NCI-H187 (cell line): Measurements from ENCODE around the gene USP35.
"Not testable (repeated sequence)": the region's sequence is repeated elsewhere in the genome, so short reads cannot be mapped to it uniquely, and the experiment has no call there.

Experiments used
- DNase-seq, 2 experiments: peaks; one replicate each; lab custom pipeline; 2025; lab: John Stamatoyannopoulos, UW

The USP35 gene

DNA sequence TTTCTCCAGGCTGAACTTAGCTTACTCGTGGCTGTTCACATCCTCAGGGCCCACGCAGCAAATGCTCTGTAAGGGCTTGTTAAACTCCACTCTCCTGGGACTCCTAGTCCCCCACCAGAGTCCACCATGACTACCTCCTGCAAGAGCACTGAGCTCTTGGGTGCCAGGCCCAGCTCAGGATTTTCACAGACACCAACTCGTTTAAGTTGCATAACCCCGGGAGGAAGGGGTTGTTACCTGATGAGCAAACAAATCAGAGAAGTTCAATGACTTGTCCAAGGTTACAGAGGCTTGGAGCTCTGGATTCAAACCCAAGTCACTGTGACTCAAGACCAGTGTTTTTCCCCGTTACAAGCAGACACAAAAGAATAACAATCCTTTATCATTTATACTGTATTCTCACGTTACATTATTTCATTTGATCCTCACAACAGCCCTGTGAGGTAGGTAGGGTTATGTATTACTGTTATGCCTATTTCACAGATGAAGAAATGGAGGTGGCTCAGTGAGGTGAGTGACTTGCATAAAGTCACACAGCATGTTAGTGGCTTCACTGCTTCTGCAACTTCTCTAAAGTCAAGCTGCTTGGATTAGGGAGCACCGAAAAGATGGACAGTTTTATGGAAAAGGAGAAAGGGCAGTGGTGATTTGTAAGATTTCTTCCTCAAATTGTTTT, 17.7 kb upstream of the USP35 start:
- no peak for DNase-seq

- no peak for DNase-seq
These were observed 16.8 kb upstream of the USP35 start for GRCh38 chr11:78171951-78172350.

GRCh38 chr11:78175862-78176261, 12.9 kb upstream of the USP35 start:
- not testable (repeated sequence) for DNase-seq

DNA sequence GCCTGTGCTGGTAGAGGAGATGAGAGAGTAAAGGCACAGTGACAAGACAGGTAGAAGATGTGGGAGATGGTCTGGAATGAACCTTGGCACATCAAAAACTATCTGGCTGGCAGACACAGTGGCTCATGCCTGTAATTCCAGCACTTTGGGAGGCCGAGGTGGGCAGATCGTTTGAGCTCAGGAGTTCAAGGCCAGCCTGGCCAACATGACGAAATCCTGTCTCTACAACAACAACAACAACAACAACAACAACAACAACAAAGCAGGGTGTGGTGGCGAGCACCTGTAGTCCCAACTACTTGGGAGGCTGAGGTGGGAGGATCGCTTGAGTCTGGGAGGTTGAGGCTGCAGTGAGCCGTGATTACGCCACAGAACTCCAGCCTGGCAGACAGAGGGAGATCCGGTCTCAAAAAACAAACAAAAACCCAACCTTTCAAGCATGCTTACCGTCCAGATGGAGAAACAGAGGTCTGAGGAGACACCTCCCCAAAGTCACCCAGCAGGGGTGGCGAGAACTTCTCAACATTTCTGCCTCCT, 12.0 kb upstream of the USP35 start:
- DNase-seq = no peak

GRCh38 chr11:78177216-78177615, 11.5 kb upstream of the USP35 start:
- no peak for DNase-seq

DNA sequence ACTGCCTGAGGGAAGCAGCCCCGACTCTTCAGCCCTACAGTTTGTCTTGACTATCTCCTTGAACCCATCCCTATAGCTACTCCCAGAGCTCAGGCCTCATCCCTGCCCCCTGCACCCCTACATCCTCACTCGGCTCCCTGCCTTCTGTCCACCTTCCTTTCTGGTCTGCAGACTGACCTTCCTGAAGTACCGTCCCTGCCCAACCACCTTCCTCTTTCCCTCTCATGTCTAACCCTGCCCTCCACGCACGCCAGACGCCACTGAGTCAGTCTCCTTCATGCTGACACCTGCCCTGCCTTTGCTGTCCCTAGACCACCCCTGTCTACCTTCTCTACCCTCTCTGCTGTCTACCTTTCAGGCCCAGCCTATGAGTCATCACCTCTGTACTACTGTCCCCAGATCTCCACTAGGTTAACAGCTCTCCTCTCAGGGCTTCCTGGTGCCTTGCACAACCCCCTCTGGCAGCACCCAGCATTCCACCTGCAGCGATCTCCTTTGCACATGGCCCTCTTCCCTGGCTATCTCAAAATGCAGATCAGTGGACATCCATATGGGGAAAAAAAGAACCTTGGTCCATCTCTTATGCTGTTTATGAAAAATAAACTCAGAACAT, 9.2 kb upstream of the USP35 start:
- no peak for DNase-seq

GRCh38 chr11:78180751-78181150, 8.0 kb upstream of the USP35 start:
- DNase-seq = no peak

DNA sequence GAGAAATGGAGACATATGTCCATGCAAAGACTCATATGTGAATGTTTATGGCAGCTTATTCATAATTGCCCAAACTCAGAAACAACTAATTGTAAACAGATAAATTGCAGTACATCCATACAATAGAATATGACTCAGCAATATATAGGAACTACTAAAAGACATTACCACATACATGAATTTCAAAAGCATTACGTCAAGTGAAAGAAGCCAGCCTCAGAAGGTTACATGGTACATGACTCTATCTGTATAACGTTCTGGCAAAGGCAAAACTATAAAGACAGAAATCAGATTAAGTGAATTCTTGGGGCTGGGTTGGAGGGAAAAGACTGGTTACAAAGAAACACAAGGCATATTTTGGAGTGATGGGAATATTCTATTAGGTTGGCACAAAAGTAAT, 7.5 kb upstream of the USP35 start:
- no peak for DNase-seq

GRCh38 chr11:78187366-78188285, 1.1 kb upstream of the USP35 start:
- no peak for DNase-seq

- DNase-seq = no peak
These were observed 530 bp downstream of the USP35 start for GRCh38 chr11:78189174-78189724.

GRCh38 chr11:78189851-78190250, 1.1 kb downstream of the USP35 start:
- no peak for DNase-seq

GRCh38 chr11:78190374-78190773, 1.7 kb downstream of the USP35 start:
- no peak for DNase-seq

DNA sequence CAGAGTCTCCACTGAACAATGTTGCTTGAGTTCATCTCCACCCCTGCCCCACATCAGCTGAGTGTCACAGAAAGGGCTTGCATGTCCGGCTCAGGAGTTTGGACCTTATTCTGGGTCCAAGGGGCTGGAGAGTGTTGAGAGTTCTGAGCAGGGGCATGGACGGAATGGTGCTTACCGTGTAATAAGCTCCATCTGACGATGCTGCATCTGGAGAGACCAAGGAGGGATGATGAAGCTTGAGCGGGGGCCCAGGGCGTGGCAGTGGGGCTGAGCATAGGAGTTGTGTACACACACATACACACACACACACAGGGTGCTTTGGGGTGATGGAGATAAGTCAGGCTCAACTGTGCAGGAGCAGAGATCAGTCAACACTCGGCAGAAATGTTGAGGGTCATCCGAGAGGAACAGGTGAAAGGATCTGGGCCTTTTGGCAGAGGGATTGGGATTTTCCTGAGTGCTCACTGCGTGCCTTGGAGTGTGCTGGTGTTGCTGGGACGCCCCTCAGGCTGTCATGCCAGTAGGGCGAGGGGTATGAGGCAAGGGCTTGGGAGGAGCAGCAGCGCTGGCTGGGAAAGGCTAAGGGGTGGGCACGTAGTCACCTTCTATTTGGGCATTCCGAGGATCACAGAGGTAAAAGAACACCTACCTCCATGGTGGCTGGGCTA, 2.3 kb downstream of the USP35 start:
- no peak for DNase-seq

DNA sequence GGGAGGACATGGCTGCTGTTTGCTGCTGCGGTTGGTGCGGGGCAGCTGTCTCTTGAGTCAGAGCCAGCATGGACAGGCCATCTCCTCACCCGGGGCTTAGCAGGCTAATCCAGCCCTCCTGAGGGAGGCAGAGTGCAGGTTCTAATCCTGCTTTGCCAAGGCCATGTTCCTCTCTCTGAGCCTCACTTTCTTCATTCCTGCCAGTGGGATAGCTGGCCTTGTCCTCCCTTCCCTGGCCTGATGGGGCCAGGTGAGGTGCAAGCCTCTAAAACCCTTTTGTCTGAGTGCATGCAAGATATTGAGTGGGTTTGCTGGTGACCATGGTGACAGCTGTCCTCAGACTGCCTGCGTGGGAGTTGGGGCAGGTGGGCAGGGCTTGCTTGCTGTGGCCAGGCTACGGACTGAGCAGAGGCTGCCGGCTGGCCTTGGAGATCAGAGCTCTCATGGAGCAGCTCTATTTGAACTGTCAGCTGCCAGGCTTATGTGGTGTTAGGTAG, 3.6 kb downstream of the USP35 start:
- no peak for DNase-seq

- no peak for DNase-seq
These were observed 4.2 kb downstream of the USP35 start for GRCh38 chr11:78192911-78193351.

GRCh38 chr11:78193806-78194205, 5.1 kb downstream of the USP35 start:
- no peak for DNase-seq

DNA sequence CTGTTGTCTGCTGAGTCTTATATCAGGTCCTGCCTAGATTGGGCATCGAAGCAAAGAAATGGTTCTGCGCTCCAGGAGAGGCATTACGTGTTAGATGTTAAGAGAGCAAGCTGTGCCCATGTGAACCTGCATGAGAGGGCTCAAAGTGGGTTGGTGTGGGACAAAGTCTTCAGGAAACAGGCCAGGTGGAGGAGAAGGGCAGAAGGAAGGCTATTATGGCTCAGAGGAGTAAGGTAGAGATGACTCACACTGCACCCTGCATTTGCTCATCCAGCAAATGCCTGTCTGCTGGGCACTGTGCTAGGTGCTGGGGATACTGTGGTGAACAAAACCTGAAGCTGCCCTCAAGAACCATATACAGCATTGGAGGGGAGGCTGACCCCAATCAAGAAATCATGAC, 5.8 kb downstream of the USP35 start:
- no peak for DNase-seq

GRCh38 chr11:78195917-78196560, 7.3 kb downstream of the USP35 start:
- no peak for DNase-seq

- DNase-seq = no peak
These were observed 8.0 kb downstream of the USP35 start for GRCh38 chr11:78196661-78197091.

DNA sequence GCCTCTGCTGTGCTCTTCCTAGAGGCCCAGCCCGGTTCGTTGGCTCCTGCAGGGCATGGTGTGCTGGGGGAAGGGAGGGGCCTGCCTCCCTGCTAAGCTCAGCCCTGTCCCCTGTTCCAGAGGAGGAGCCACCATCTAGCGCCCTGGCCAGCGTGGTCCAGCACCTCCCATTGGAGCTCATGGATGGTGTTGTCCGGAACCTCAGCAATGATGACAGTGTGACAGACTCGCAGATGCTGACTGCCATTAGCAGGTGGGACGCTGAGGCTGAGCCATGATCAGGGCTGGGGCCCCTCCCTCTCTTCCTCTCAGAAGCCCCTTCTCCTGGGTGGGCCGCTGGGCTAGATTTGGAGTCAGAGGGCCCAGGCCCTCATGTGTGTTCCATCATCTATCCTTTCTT, 9.1 kb downstream of the USP35 start:
- no peak for DNase-seq
